Measurements from ENCODE around the gene SUPT4H1.

Gene SUPT4H1

DNA sequence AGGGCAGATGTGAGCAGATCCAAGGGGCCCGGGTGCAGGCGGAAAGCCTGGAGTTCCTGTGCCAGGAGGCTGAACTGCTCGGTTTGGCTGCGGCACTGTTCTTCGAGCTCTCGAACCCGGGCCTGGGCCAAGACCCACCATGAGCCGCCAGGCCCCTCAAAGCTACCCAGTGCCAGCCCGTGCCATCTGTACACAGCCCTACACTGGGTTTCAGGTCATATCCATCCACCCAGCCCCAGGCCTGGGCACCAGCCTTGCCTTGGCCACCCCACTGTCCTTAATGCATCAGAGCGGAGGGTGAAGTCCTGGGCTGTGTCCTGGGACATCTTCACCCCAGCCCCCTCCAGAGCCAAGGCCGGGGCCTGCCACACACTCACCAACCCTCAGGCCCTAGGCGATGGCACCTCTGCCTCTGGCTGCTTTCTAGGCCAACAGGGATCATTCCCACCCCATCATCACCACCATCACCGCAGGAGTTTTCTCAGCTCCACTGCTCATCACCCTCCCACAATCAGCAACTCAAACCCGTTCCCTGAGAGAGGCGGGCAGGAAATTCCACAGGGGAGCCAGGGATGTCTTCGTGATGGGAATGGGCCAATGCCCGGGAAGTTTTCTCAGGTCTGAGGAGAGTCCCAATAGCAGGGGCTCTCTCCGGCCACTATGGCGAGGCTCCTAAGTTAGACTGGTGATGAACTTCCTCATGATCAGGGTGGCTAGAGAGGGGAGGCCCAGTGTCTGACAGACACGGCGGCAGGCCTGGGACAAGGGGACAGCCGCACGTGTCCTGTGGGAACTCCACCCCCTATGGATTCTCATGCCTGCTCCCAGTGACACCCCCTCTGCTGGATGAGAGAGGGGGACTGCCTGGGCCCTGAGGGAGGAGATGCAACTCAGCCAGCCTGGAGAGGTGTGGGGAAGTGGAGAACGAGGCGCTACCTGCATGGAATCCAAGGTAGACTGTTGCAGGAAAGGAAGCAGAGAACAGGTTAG is 32.5 kb downstream of the SUPT4H1 start:
- Histone ChIP-seq H3K9ac (ENCODE audit: low read depth in 1 of 2, low read length in 2 of 2) (no peak overlapping the region), H3K27me3 (ENCODE audit: control insufficient read depth in 2 of 2, insufficient read depth in 2 of 2, low read length in 2 of 2) (no peaks in the 10 kb centered on the region), H3K36me3 (ENCODE audit: control insufficient read depth in 2 of 2, insufficient read depth in 2 of 2, low read length in 2 of 2) (no peaks in the 10 kb centered on the region), H3K4me3 (ENCODE audit: low read length in 2 of 2) (no peak overlapping the region), H3K9me3 (ENCODE audit: control insufficient read depth in 2 of 2, low read length in 2 of 2) (no peaks in the 10 kb centered on the region), H3K27ac (ENCODE audit: low read depth in 2 of 2, low read length in 2 of 2) (no peak overlapping the region), H3K4me1 (ENCODE audit: control insufficient read depth in 2 of 2, insufficient read depth in 2 of 2, low read length in 2 of 2) (peaks cover 0 to 11% of the 10 kb centered on the region in 2 donors)

DNA sequence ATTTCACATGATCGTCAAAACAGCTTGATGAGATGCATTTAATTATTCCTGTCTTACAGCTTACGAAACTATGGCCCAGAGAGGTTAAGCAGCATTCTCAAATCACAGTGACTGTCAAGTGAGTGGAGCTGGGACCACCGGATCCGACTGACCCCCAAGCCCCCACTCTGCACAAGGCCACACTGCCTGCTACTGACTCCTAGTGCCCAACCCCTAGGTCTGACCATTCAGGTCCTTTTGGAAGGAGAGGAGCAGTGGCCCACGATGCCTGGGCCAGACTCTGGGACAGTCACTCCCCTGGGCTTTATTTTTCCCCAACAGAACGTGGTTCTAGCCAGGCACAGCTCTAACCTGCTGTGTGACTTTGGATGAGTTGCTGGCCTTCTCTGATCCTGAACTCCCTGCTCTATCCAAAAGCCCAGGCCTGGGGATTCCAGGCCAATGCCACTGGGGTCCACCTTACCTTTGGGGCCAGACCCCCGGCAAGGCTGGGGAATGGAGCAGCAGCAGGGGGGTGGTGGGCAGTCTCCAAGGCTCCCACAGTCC is 33.3 kb downstream of the SUPT4H1 start:
- no peaks in the 10 kb centered on the region for H3K9me3 ChIP-seq (ENCODE audit: control insufficient read depth in 2 of 2, low read length in 2 of 2)
- H3K36me3 ChIP-seq (ENCODE audit: control insufficient read depth in 2 of 2, insufficient read depth in 2 of 2, low read length in 2 of 2), result no peaks in the 10 kb centered on the region
- H3K27ac ChIP-seq (ENCODE audit: low read depth in 2 of 2, low read length in 2 of 2), result no peak overlapping the region
- H3K27me3 ChIP-seq (ENCODE audit: control insufficient read depth in 2 of 2, insufficient read depth in 2 of 2, low read length in 2 of 2), result no peaks in the 10 kb centered on the region
- peaks cover 0 to 5% of the 10 kb centered on the region in 2 donors for H3K4me1 ChIP-seq (ENCODE audit: control insufficient read depth in 2 of 2, insufficient read depth in 2 of 2, low read length in 2 of 2)
- H3K9ac ChIP-seq (ENCODE audit: low read depth in 1 of 2, low read length in 2 of 2), result no peak overlapping the region
- no peak overlapping the region for H3K4me3 ChIP-seq (ENCODE audit: low read length in 2 of 2)

DNA sequence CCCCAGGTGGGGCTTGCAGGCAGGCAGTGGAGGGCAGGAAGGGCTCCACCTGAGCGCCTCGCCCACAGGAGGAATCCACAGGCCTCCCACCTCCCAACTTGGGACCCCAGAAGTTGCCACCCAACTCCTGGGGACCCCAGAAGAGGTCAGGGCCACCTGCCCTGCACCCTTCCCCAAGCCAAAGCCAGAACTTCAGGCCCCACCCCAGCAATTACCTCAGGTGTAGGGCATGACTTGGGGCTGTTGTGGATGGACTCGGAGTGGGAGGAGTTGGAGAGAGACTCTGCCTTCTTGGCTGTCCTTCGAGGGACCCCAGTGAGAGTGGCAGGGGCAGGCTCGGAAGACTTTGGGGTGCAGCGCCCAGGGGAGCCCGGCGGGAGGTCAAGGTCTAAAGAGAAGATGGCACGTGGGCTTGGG is 33.9 kb downstream of the SUPT4H1 start:
- Histone ChIP-seq H3K27me3 (ENCODE audit: control insufficient read depth in 2 of 2, insufficient read depth in 2 of 2, low read length in 2 of 2) (no peaks in the 10 kb centered on the region), H3K36me3 (ENCODE audit: control insufficient read depth in 2 of 2, insufficient read depth in 2 of 2, low read length in 2 of 2) (no peaks in the 10 kb centered on the region), H3K27ac (ENCODE audit: low read depth in 2 of 2, low read length in 2 of 2) (peak overlapping the region in 1 of 2 donors; percentile 9), H3K9ac (ENCODE audit: low read depth in 1 of 2, low read length in 2 of 2) (no peak overlapping the region), H3K9me3 (ENCODE audit: control insufficient read depth in 2 of 2, low read length in 2 of 2) (no peaks in the 10 kb centered on the region), H3K4me3 (ENCODE audit: low read length in 2 of 2) (no peak overlapping the region), H3K4me1 (ENCODE audit: control insufficient read depth in 2 of 2, insufficient read depth in 2 of 2, low read length in 2 of 2) (peaks cover 0 to 5% of the 10 kb centered on the region in 2 donors)

DNA sequence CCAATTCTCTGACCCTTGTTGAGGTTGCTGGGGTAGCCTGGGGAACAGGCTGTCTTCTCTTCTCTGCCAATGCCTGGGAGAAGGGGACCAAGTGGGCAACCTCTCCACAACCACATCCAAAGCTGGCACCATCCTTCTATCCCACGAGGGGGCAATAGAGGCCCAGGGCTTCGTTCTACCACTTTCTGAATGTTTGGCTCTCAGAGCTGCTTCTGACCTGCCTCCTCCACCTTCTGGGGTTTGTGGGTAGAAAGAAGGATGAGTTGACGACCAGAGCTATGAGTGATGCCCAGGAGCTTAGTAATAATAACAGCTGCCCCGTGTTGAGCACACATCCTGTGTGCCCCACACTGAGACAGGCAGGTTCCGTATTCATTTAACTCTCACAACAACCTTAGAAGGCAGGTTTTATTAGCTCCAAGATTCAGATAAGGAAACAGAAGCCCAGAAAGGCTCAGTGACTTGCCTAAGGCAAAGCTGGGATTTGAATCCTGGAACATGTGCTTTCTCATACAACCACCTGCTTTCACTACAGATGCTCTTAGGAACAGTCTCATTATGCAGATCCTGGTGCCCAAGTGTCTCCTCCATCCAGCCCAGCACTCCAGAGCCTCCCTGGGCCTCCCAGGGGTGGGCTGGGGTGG is 34.5 kb downstream of the SUPT4H1 start:
- H3K4me3 ChIP-seq (ENCODE audit: low read length in 2 of 2), result no peak overlapping the region
- peak overlapping the region in 1 of 2 donors; percentile 9 for H3K27ac ChIP-seq (ENCODE audit: low read depth in 2 of 2, low read length in 2 of 2)
- H3K4me1 ChIP-seq (ENCODE audit: control insufficient read depth in 2 of 2, insufficient read depth in 2 of 2, low read length in 2 of 2), result peaks cover 0 to 5% of the 10 kb centered on the region in 2 donors
- no peaks in the 10 kb centered on the region for H3K9me3 ChIP-seq (ENCODE audit: control insufficient read depth in 2 of 2, low read length in 2 of 2)
- no peak overlapping the region for H3K9ac ChIP-seq (ENCODE audit: low read depth in 1 of 2, low read length in 2 of 2)
- no peaks in the 10 kb centered on the region for H3K36me3 ChIP-seq (ENCODE audit: control insufficient read depth in 2 of 2, insufficient read depth in 2 of 2, low read length in 2 of 2)
- no peaks in the 10 kb centered on the region for H3K27me3 ChIP-seq (ENCODE audit: control insufficient read depth in 2 of 2, insufficient read depth in 2 of 2, low read length in 2 of 2)

DNA sequence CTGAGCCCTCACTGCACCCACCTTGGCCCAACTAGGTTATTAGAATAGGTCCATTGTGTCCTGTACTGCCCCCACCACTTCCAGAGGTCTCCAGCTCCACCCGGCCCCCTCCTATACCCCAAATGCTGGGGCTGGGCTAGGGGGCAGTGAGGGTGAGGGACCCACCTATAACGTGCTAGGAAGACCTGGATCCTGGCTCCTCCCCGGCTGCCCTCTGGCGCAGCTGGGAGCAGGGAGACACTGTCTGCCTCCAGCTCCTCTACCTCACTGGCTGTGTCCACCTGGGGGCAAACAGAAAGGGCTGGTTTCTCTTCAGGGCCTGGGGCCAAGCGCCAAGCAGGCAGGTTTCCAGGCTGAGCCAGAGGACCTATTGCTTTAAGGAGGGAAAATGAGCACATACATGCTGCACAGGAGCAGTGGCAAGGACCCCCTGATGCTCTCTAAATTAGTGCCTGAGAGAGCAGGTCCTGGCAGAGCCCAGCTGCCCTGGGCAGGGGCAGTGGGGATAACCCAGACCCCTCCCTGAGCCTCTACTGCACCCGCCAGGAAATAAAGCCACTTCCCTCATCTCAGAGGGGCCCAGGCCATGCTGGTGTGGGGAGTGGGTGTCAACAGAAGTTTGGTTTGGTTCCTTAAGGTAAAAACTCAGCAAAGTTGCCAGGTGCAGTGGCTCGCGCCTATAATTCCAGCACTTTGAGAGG is 35.6 kb downstream of the SUPT4H1 start:
- Histone ChIP-seq H3K9ac (ENCODE audit: low read depth in 1 of 2, low read length in 2 of 2) (no peak overlapping the region), H3K27me3 (ENCODE audit: control insufficient read depth in 2 of 2, insufficient read depth in 2 of 2, low read length in 2 of 2) (no peaks in the 10 kb centered on the region), H3K9me3 (ENCODE audit: control insufficient read depth in 2 of 2, low read length in 2 of 2) (no peaks in the 10 kb centered on the region), H3K36me3 (ENCODE audit: control insufficient read depth in 2 of 2, insufficient read depth in 2 of 2, low read length in 2 of 2) (no peaks in the 10 kb centered on the region), H3K27ac (ENCODE audit: low read depth in 2 of 2, low read length in 2 of 2) (no peak overlapping the region), H3K4me3 (ENCODE audit: low read length in 2 of 2) (no peak overlapping the region), H3K4me1 (ENCODE audit: control insufficient read depth in 2 of 2, insufficient read depth in 2 of 2, low read length in 2 of 2) (peaks cover 0 to 5% of the 10 kb centered on the region in 2 donors)

DNA sequence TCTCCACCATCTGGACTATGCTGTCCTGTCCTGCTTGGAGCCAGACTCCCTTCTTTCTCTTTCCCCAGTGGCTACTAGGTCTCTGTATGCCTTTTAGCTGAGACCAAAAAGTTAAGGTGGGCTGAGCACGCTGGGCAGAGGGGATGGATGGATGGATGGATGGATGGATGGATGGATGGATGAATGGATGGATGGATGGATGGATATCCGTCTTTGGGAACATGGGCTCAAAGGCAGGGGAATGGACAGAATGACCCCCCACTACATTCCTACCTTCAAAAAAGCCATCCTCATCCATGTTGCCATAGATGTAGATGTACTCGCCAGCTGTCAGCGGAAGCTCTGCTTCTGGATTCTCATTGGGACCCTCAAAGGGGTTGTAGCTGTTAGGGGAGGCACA is 36.3 kb downstream of the SUPT4H1 start:
- Histone ChIP-seq H3K4me3 (ENCODE audit: low read length in 2 of 2) (no peak overlapping the region), H3K27ac (ENCODE audit: low read depth in 2 of 2, low read length in 2 of 2) (no peak overlapping the region), H3K4me1 (ENCODE audit: control insufficient read depth in 2 of 2, insufficient read depth in 2 of 2, low read length in 2 of 2) (peaks cover 0 to 5% of the 10 kb centered on the region in 2 donors), H3K9me3 (ENCODE audit: control insufficient read depth in 2 of 2, low read length in 2 of 2) (no peaks in the 10 kb centered on the region), H3K36me3 (ENCODE audit: control insufficient read depth in 2 of 2, insufficient read depth in 2 of 2, low read length in 2 of 2) (no peaks in the 10 kb centered on the region), H3K27me3 (ENCODE audit: control insufficient read depth in 2 of 2, insufficient read depth in 2 of 2, low read length in 2 of 2) (no peaks in the 10 kb centered on the region), H3K9ac (ENCODE audit: low read depth in 1 of 2, low read length in 2 of 2) (no peak overlapping the region)

DNA sequence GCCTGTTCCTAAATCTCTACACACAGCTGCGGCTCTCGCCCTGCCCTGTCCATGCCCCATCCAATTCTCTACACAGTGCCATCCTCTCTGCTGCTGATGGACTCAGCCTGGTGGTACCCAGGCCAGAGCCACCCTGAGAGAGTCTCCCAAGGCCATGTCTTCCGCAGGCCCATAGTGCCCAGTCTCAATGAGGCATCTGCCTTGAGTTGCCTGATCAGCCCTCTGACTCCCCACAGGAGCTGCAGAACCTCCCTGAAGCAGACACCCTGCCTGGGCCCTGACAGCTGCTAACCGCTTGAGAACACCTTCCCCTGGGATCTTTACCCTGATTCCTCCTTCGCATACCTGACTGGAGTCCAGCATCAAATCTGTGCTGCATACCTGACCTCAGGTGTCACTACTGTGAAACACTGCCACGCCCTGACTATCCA is 36.7 kb downstream of the SUPT4H1 start:
- Histone ChIP-seq H3K9me3 (ENCODE audit: control insufficient read depth in 2 of 2, low read length in 2 of 2) (no peaks in the 10 kb centered on the region), H3K9ac (ENCODE audit: low read depth in 1 of 2, low read length in 2 of 2) (no peak overlapping the region), H3K4me3 (ENCODE audit: low read length in 2 of 2) (no peak overlapping the region), H3K36me3 (ENCODE audit: control insufficient read depth in 2 of 2, insufficient read depth in 2 of 2, low read length in 2 of 2) (no peaks in the 10 kb centered on the region), H3K27me3 (ENCODE audit: control insufficient read depth in 2 of 2, insufficient read depth in 2 of 2, low read length in 2 of 2) (no peaks in the 10 kb centered on the region), H3K27ac (ENCODE audit: low read depth in 2 of 2, low read length in 2 of 2) (no peak overlapping the region), H3K4me1 (ENCODE audit: control insufficient read depth in 2 of 2, insufficient read depth in 2 of 2, low read length in 2 of 2) (peaks cover 0 to 5% of the 10 kb centered on the region in 2 donors)

DNA sequence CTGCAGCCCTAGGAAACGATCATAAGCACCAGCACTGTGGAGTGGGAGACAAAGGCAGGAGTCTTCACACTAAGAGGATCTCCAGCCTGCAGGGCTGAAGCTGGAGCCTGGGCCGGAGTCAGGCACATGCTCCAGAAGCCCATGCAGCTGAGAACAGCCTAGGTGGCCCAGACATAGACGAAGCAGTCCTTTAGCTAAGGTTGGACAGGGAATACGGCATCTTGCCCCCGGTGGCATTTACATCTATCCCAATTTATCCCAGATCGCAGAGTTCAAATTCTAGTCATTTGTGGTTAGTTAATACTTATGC is 37.3 kb downstream of the SUPT4H1 start:
- H3K36me3 ChIP-seq (ENCODE audit: control insufficient read depth in 2 of 2, insufficient read depth in 2 of 2, low read length in 2 of 2), result no peaks in the 10 kb centered on the region
- no peaks in the 10 kb centered on the region for H3K9me3 ChIP-seq (ENCODE audit: control insufficient read depth in 2 of 2, low read length in 2 of 2)
- H3K4me3 ChIP-seq (ENCODE audit: low read length in 2 of 2), result no peak overlapping the region
- H3K4me1 ChIP-seq (ENCODE audit: control insufficient read depth in 2 of 2, insufficient read depth in 2 of 2, low read length in 2 of 2), result peaks cover 0 to 5% of the 10 kb centered on the region in 2 donors
- H3K27me3 ChIP-seq (ENCODE audit: control insufficient read depth in 2 of 2, insufficient read depth in 2 of 2, low read length in 2 of 2), result no peaks in the 10 kb centered on the region
- no peak overlapping the region for H3K27ac ChIP-seq (ENCODE audit: low read depth in 2 of 2, low read length in 2 of 2)
- no peak overlapping the region for H3K9ac ChIP-seq (ENCODE audit: low read depth in 1 of 2, low read length in 2 of 2)

DNA sequence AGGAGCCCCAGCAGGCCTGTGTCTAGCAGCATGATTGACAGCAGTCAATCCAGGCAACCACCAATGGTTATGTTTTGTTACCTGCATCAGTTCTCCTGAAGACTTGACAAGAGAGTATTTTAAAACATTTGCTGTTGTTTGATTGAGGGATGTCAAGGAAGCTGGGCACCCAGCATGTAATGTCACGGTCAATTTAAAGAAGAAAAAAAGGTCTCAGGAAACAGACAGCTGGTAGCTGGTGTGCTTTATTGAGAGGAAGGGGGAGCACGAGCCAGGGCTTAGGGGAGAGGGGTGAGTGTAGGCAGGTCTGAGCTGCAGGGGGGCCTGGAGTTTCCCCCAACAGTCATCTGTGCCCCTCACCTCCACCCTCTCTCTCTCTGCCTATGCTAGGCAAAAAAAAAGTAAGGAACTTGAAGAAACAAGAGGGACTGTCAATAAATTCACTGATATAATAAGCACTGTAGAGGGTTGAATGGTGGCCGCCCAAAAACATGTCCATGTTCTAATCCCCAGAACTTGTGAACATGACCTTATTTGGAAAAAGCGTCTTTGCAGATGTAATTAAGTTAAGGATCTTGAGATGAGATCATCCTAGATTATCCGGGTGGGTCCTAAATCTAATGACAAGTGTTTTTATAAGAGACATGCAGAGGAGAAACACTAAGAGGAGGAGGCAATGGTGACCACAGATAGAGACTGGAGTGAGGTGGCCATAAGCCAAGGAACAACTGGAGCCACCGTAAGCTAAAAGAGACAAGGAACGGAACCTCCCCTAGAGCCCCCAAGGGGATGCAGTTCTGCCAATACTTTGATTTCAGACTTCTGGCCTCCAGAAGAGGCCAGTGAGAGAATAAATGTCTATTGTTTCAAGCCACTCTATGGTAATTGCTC is 37.9 kb downstream of the SUPT4H1 start:
- H3K9ac ChIP-seq (ENCODE audit: low read depth in 1 of 2, low read length in 2 of 2), result no peak overlapping the region
- no peaks in the 10 kb centered on the region for H3K9me3 ChIP-seq (ENCODE audit: control insufficient read depth in 2 of 2, low read length in 2 of 2)
- H3K4me1 ChIP-seq (ENCODE audit: control insufficient read depth in 2 of 2, insufficient read depth in 2 of 2, low read length in 2 of 2), result peaks cover 0 to 5% of the 10 kb centered on the region in 2 donors
- no peaks in the 10 kb centered on the region for H3K27me3 ChIP-seq (ENCODE audit: control insufficient read depth in 2 of 2, insufficient read depth in 2 of 2, low read length in 2 of 2)
- H3K4me3 ChIP-seq (ENCODE audit: low read length in 2 of 2), result no peak overlapping the region
- no peak overlapping the region for H3K27ac ChIP-seq (ENCODE audit: low read depth in 2 of 2, low read length in 2 of 2)
- no peaks in the 10 kb centered on the region for H3K36me3 ChIP-seq (ENCODE audit: control insufficient read depth in 2 of 2, insufficient read depth in 2 of 2, low read length in 2 of 2)

Data from mucosa of rectum (tissue), 2 donors.